ENCODE measurements around the gene CLPTM1L.

CLPTM1L gene

DNA sequence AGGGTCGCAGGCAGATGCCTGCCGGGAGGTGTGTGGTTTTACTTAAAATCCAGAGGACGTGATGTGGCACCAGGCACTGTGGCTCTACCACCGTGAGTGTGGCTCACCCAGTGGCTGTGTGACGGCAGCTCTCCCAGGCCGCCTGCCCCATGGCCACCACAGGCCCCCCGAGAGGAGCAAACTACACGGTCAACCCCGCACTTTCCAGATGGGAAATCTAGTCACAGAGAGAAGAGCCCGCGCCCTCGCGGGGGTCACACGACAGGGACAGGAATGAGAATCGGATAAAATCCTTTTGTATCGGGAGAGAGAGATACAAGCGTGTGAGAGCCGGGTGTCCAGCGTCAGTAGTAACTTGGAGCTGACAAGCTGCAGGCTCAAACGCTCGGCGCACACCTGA lies 74.5 kb downstream of the CLPTM1L start:
- DNase-seq: no peak

DNA sequence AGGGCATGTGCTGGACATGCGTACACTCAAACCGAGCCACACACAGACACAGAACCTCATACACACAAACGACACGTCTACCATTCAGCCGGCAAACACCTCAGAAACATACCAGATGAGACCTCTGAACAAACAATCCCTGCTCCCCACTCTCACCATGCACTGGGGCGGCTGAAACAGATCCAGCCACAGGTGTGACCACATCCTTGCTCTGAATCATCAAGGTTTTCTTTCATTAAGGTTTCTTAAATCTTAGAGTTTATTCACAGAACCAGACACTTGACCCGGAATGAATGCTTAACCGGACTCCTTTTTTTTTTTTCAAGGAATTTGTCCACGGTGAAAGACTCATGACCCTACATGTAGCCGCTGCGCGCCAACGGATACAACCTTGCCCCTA lies 76.2 kb downstream of the CLPTM1L start:
- DNase-seq: no peak

DNA sequence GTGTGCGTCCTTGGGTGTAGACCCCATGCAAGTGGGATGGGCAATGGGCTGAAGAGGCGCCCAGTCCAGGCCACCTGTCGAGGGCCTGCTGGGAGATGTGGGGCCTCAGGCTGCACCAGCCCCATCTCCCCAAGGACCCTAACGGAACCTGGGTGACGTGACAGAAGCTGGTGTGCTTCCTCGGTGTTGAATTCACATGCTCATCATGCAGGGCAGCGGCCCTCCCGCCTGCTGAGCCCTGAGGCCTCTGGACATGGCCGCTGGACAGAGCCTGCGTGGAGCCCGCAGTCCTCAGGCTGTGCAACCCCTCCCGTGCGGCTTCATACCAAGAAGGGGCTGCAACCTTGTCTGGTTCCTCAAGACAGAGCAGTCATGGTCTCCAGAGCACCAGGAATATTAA lies 76.8 kb downstream of the CLPTM1L start:
- no peak for DNase-seq
